Esophagus muscularis mucosa (tissue), 3 donors: ENCODE measurements around the gene DNAH7.

Experiments
- CTCF ChIP-seq, 3 experiments: fragments of 200-600 bp in 2 of 3; fragments of 450-650 bp in 1 of 3; sonication (generic) in 2 of 3; IDR thresholded peaks; one replicate each; pipeline ENCODE4 v1.5.1; 2017 to 2019; ENCODE audit warnings: antibody characterized with exemption in 3 of 3, mild to moderate bottlenecking in 2 of 3, moderate library complexity in 1 of 3
- POLR2A ChIP-seq: fragments of 450-650 bp; IDR thresholded peaks from one replicate; pipeline ENCODE4 v1.6.1; 2017; ENCODE audit warnings: antibody characterized with exemption, moderate library complexity, mild to moderate bottlenecking, low read depth

GRCh38 chr2:195985741-195986140, 82.9 kb downstream of the DNAH7 start:
- TF ChIP-seq CTCF (IDR thresholded peaks at IDR 0.05) (no peak), POLR2A (no peak)
